Neural progenitor cell (in vitro differentiated cells): ENCODE data around the gene ATP6V0A4.

Source experiments
- EZH2 ChIP-seq: fragments of 200-600 bp; sonication (generic); IDR thresholded peaks from 2 replicates; pipeline ENCODE4 v1.6.1; 2017; ENCODE audit warnings: antibody characterized with exemption, mild to moderate bottlenecking, moderate library complexity
- EZH2phosphoT487 ChIP-seq: fragments of 200-600 bp; sonication (generic); IDR thresholded peaks from 2 replicates; pipeline ENCODE4 v1.6.1; 2017; ENCODE audit warnings: antibody characterized with exemption
- TF ChIP-seq, protein P1 (sequence below): fragments of 200-600 bp; sonication (generic); IDR thresholded peaks from 2 replicates; pipeline ENCODE4 v1.5.1; 2017; ENCODE audit warnings: antibody characterized with exemption, mild to moderate bottlenecking

DNA sequence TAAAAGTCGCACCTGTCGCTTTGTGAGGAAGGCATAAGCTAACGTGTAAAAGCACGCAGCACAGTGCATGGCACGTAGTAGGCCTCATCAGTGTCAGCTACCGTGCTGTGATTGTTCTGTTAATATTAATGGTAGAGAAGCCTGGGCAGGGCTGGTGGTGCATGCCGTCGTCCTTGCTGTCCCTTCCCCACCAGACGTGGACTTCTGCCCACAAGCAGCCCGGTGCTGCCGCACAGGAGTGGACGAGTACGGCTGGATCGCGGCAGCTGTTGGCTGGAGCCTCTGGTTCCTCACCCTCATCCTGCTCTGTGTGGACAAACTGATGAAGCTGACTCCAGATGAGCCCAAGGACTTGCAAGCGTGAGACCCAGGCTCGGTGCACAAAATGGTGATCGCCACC, 4.7 kb upstream of the ATP6V0A4 start:
- TF ChIP-seq, protein P1, sequence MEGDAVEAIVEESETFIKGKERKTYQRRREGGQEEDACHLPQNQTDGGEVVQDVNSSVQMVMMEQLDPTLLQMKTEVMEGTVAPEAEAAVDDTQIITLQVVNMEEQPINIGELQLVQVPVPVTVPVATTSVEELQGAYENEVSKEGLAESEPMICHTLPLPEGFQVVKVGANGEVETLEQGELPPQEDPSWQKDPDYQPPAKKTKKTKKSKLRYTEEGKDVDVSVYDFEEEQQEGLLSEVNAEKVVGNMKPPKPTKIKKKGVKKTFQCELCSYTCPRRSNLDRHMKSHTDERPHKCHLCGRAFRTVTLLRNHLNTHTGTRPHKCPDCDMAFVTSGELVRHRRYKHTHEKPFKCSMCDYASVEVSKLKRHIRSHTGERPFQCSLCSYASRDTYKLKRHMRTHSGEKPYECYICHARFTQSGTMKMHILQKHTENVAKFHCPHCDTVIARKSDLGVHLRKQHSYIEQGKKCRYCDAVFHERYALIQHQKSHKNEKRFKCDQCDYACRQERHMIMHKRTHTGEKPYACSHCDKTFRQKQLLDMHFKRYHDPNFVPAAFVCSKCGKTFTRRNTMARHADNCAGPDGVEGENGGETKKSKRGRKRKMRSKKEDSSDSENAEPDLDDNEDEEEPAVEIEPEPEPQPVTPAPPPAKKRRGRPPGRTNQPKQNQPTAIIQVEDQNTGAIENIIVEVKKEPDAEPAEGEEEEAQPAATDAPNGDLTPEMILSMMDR, result no peak
- no peak for TF ChIP-seq EZH2
- TF ChIP-seq EZH2phosphoT487, result no peak
